ENCODE measurements around the gene ZNF474.

The ZNF474 gene

GRCh38 chr5:122180863-122181548, 51.7 kb downstream of the ZNF474 start:
- no peak for DNase-seq (ENCODE audit: low spot score)

- no peak for DNase-seq (ENCODE audit: low spot score)
Observed at GRCh38 chr5:122181863-122182262, 52.5 kb downstream of the ZNF474 start.

GRCh38 chr5:122182491-122182921, 53.2 kb downstream of the ZNF474 start:
- DNase-seq (ENCODE audit: low spot score), result peak; percentile 20

- no peak for DNase-seq (ENCODE audit: low spot score)
Observed at GRCh38 chr5:122183098-122183787, 53.9 kb downstream of the ZNF474 start.

GRCh38 chr5:122183788-122184170, 54.4 kb downstream of the ZNF474 start:
- no peak for DNase-seq (ENCODE audit: low spot score)

- no peak for DNase-seq (ENCODE audit: low spot score)
Observed at GRCh38 chr5:122184676-122185255, 55.4 kb downstream of the ZNF474 start.

GRCh38 chr5:122187426-122187825, 58.1 kb downstream of the ZNF474 start:
- peak; percentile 34 for DNase-seq (ENCODE audit: low spot score)

- no peak for DNase-seq (ENCODE audit: low spot score)
Observed at GRCh38 chr5:122190156-122190555, 60.8 kb downstream of the ZNF474 start.

- peak; percentile 40 for DNase-seq (ENCODE audit: low spot score)
Observed at GRCh38 chr5:122192497-122193496, 63.5 kb downstream of the ZNF474 start.

- no peak for DNase-seq (ENCODE audit: low spot score)
Observed at GRCh38 chr5:122195802-122196394, 66.6 kb downstream of the ZNF474 start.

GRCh38 chr5:122199146-122199545, 69.8 kb downstream of the ZNF474 start:
- no peak for DNase-seq (ENCODE audit: low spot score)

GRCh38 chr5:122200450-122200849, 71.1 kb downstream of the ZNF474 start:
- DNase-seq (ENCODE audit: low spot score), result no peak

- DNase-seq (ENCODE audit: low spot score), result no peak
Observed at GRCh38 chr5:122200865-122201264, 71.5 kb downstream of the ZNF474 start.

- no peak for DNase-seq (ENCODE audit: low spot score)
Observed at GRCh38 chr5:122201365-122201764, 72.0 kb downstream of the ZNF474 start.

GRCh38 chr5:122202952-122203351, 73.6 kb downstream of the ZNF474 start:
- no peak for DNase-seq (ENCODE audit: low spot score)

Data from hematopoietic multipotent progenitor cell treated with erythropoietin and hydrocortisone succinate and interleukin-3 and kit ligand, for 15 days (in vitro differentiated cells).